ENCODE measurements around the gene DYNC1LI1. TPM values are rescaled to one million over a fixed set of nuclear protein-coding genes. Genes with fewer than 3 reads are reported as not detected.

DYNC1LI1 gene
- 10 to 100 TPM; 43.6 to 51.8 (median 46.3) TPM for total RNA-seq (2021; fragmentation: NEBNext Ultra II Directional; extraction: Animal tissue kit (Norgen Biotek cat#: 25700))
- long read RNA-seq, transcript DYNC1LI1-201 (13 exons, 2,504 nt) = major isoform, 96 of 120 reads
- long read RNA-seq, partial matches to known transcripts = 14 of 120 reads
- long read RNA-seq, other reads (novel, unspliced or antisense) = 6 of 120 reads

- H3K36me3 Mint-ChIP-seq (ENCODE audit: low read depth) = no peaks in the 10 kb centered on the region
- peaks cover 20% of the 10 kb centered on the region for H3K4me1 Mint-ChIP-seq (ENCODE audit: low read depth)
- peak within 1 kb of the TSS; percentile 94 for H3K27ac Mint-ChIP-seq
Measured at GRCh38 chr3:32570421-32571191, at the start of gene DYNC1LI1. TSS of gene DYNC1LI1 (minus strand) at chr3:32570858. CDS start at chr3:32570770, 88 bp downstream.

GRCh38 chr3:32619395-32619794, 48.7 kb upstream of the DYNC1LI1 start:
- H3K4me3 Mint-ChIP-seq = no peak overlapping the region
- no peaks in the 10 kb centered on the region for H3K36me3 Mint-ChIP-seq (ENCODE audit: low read depth)
- H3K9me3 Mint-ChIP-seq = no peaks in the 10 kb centered on the region; the same call in none of the 2 replicates
- H3K4me1 Mint-ChIP-seq (ENCODE audit: low read depth) = peaks cover 10% of the 10 kb centered on the region
- H3K27me3 Mint-ChIP-seq (ENCODE audit: insufficient read depth) = peaks cover 6% of the 10 kb centered on the region
- DNase-seq = no peak
- TF ChIP-seq, protein P1, sequence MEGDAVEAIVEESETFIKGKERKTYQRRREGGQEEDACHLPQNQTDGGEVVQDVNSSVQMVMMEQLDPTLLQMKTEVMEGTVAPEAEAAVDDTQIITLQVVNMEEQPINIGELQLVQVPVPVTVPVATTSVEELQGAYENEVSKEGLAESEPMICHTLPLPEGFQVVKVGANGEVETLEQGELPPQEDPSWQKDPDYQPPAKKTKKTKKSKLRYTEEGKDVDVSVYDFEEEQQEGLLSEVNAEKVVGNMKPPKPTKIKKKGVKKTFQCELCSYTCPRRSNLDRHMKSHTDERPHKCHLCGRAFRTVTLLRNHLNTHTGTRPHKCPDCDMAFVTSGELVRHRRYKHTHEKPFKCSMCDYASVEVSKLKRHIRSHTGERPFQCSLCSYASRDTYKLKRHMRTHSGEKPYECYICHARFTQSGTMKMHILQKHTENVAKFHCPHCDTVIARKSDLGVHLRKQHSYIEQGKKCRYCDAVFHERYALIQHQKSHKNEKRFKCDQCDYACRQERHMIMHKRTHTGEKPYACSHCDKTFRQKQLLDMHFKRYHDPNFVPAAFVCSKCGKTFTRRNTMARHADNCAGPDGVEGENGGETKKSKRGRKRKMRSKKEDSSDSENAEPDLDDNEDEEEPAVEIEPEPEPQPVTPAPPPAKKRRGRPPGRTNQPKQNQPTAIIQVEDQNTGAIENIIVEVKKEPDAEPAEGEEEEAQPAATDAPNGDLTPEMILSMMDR (IDR thresholded peaks at IDR 0.05) = no peak
- no peak overlapping the region for H3K27ac Mint-ChIP-seq

More at GRCh38 chr3:32570421-32571191, at the start of gene DYNC1LI1:
- no peaks in the 10 kb centered on the region for H3K27me3 Mint-ChIP-seq (ENCODE audit: insufficient read depth)
- H3K9me3 Mint-ChIP-seq = no peaks in the 10 kb centered on the region
- peak within 1 kb of the TSS; percentile 93 for H3K4me3 Mint-ChIP-seq
- TF ChIP-seq, protein P1 (IDR thresholded peaks at IDR 0.05) = no peak
- peak; percentile 89 for DNase-seq

GRCh38 chr3:32616267-32616962, 45.8 kb upstream of the DYNC1LI1 start:
- Mint-ChIP-seq H3K9me3 (no peaks in the 10 kb centered on the region; the same call in none of the 2 replicates), H3K27me3 (ENCODE audit: insufficient read depth) (peaks cover 3% of the 10 kb centered on the region; the same call in 1 of the 2 replicates), H3K4me3 (no peak overlapping the region), H3K27ac (no peak overlapping the region), H3K36me3 (ENCODE audit: low read depth) (no peaks in the 10 kb centered on the region), H3K4me1 (ENCODE audit: low read depth) (peaks cover 14% of the 10 kb centered on the region)
- TF ChIP-seq, protein P1 (IDR thresholded peaks at IDR 0.05) = no peak
- no peak for DNase-seq

DNA sequence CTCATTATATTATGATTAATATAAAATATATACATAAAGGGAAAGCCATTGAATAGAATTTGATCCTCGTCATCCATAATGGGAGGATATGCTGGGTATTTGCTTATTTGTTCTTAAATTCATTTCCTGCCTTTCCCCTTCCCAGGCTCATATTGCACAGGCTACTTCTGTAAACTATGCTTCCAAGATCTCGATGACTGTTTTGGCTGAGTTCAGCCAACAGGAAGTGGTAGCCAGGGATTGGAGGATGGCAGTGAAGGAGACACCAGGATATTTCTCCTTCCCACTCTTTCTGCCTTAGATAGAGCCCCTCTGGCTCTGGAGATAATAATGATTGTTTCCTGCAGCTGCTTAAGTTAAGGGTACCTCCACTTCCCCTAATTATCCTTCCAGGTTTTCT, 44.3 kb upstream of the DYNC1LI1 start:
- peak; percentile 39 for DNase-seq
- Mint-ChIP-seq H3K27me3 (ENCODE audit: insufficient read depth) (peaks cover 2% of the 10 kb centered on the region; the same call in 1 of the 2 replicates), H3K4me1 (ENCODE audit: low read depth) (peaks cover 14% of the 10 kb centered on the region), H3K4me3 (0 out of 2 replicates have a peak overlapping the region, but pooled peaks have one; percentile 31), H3K9me3 (no peaks in the 10 kb centered on the region; the same call in 1 of the 2 replicates), H3K27ac (peak overlapping the region; percentile 45; the same call in 1 of the 2 replicates), H3K36me3 (ENCODE audit: low read depth) (no peaks in the 10 kb centered on the region)
- TF ChIP-seq, protein P1 (IDR thresholded peaks at IDR 0.05) = no peak

GRCh38 chr3:32613183-32613582, 42.5 kb upstream of the DYNC1LI1 start:
- TF ChIP-seq, protein P1 (IDR thresholded peaks at IDR 0.05) = no peak
- H3K4me3 Mint-ChIP-seq = no peak overlapping the region
- no peak for DNase-seq
- H3K27me3 Mint-ChIP-seq (ENCODE audit: insufficient read depth) = peaks cover 5% of the 10 kb centered on the region; the same call in 1 of the 2 replicates
- H3K4me1 Mint-ChIP-seq (ENCODE audit: low read depth) = peaks cover 14% of the 10 kb centered on the region
- H3K27ac Mint-ChIP-seq = no peak overlapping the region
- H3K36me3 Mint-ChIP-seq (ENCODE audit: low read depth) = no peaks in the 10 kb centered on the region
- no peaks in the 10 kb centered on the region for H3K9me3 Mint-ChIP-seq

Data from HFFc6 (cell line).